RWPE2 (cell line): ENCODE results near the gene HMGA1.

Experiments used
- ATAC-seq: fragments of 200-7000 bp; cut with Tn5 transposase; 3 replicates; pipeline ENCODE4 v1.9.1; 2021; ENCODE audit warnings: low read depth
- DNase-seq: peaks from one replicate; pipeline ENCODE4 v3.0.0-alpha.2; 2020; ENCODE audit warnings: low spot score
- H3K27ac ChIP-seq: fragments of 450-650 bp; 2 replicates; pipeline ENCODE4 v1.5.1; 2017; ENCODE audit warnings: mild to moderate bottlenecking; ENCODE audit not compliant: poor library complexity, severe bottlenecking
- H3K27me3 ChIP-seq: fragments of 250-450 bp; sonication (Bioruptor Pico); 2 replicates; pipeline ENCODE4 v1.5.1; 2021; ENCODE audit warnings: mild to moderate bottlenecking, moderate library complexity; ENCODE audit not compliant: insufficient read depth, poor library complexity, severe bottlenecking
- H3K36me3 ChIP-seq: fragments of 250-450 bp; sonication (Bioruptor Pico); 2 replicates; pipeline ENCODE4 v1.5.1; 2020; ENCODE audit warnings: low read depth, mild to moderate bottlenecking, moderate library complexity
- H3K4me1 ChIP-seq: fragments of 250-450 bp; sonication (Bioruptor Pico); 2 replicates; pipeline ENCODE4 v1.5.1; 2021; ENCODE audit warnings: mild to moderate bottlenecking, moderate library complexity; ENCODE audit not compliant: insufficient read depth, poor library complexity, severe bottlenecking
- H3K4me3 ChIP-seq: fragments of 250-450 bp; sonication (Bioruptor Pico); 2 replicates; pipeline ENCODE4 v1.5.1; 2021; ENCODE audit warnings: mild to moderate bottlenecking, moderate library complexity; ENCODE audit not compliant: severe bottlenecking
- H3K9me3 ChIP-seq: fragments of 250-450 bp; sonication (Bioruptor Pico); 2 replicates; pipeline ENCODE4 v1.5.1; 2021; ENCODE audit warnings: mild to moderate bottlenecking, moderate library complexity; ENCODE audit not compliant: severe bottlenecking
- CTCF ChIP-seq: fragments of 450-650 bp; IDR thresholded peaks from one replicate; pipeline ENCODE4 v1.5.1; 2017; ENCODE audit warnings: mild to moderate bottlenecking, moderate library complexity; ENCODE audit not compliant: poor library complexity, severe bottlenecking

HMGA1 gene

GRCh38 chr6:34236443-34237315 is at the start of gene HMGA1:
Gene HMGA1 (plus strand): TSS chr6:34236873. CDS start chr6:34240781, 3,908 bp downstream.
- Histone ChIP-seq H3K27me3 (no peaks in the 10 kb centered on the region), H3K36me3 (peaks cover 31% of the 10 kb centered on the region), H3K27ac (peak within 1 kb of the TSS; percentile 95), H3K4me3 (peak within 1 kb of the TSS; percentile 98), H3K9me3 (no peaks in the 10 kb centered on the region), H3K4me1 (peaks cover 31% of the 10 kb centered on the region)
- DNase-seq: peak; percentile 86
- ATAC-seq: peak; percentile 64
- no peak for TF ChIP-seq CTCF

- Histone ChIP-seq H3K27ac (no peak overlapping the region), H3K4me1 (no peaks in the 10 kb centered on the region), H3K36me3 (no peaks in the 10 kb centered on the region), H3K9me3 (no peaks in the 10 kb centered on the region), H3K27me3 (no peaks in the 10 kb centered on the region), H3K4me3 (no peak overlapping the region)
- ATAC-seq (no peak), DNase-seq (peak; percentile 25)
- TF ChIP-seq CTCF: no peak
These were observed 46.7 kb upstream of the HMGA1 start for GRCh38 chr6:34189806-34190503.

- TF ChIP-seq CTCF: no peak
- ATAC-seq (no peak), DNase-seq (peak; percentile 29)
- no peaks in the 10 kb centered on the region for H3K27me3 ChIP-seq
- H3K4me1 ChIP-seq: no peaks in the 10 kb centered on the region
- H3K36me3 ChIP-seq: no peaks in the 10 kb centered on the region
- no peak overlapping the region for H3K27ac ChIP-seq
- no peaks in the 10 kb centered on the region for H3K9me3 ChIP-seq
- H3K4me3 ChIP-seq: no peak overlapping the region
These were observed 46.1 kb upstream of the HMGA1 start for GRCh38 chr6:34190504-34191122.

GRCh38 chr6:34194772-34195171 is 41.9 kb upstream of the HMGA1 start:
- Histone ChIP-seq H3K27ac (no peak overlapping the region), H3K4me1 (no peaks in the 10 kb centered on the region), H3K4me3 (no peak overlapping the region), H3K9me3 (no peaks in the 10 kb centered on the region), H3K36me3 (no peaks in the 10 kb centered on the region), H3K27me3 (no peaks in the 10 kb centered on the region)
- DNase-seq (no peak), ATAC-seq (no peak)
- TF ChIP-seq CTCF: no peak
